ENCODE data around the gene ANKS1B. TPM values are rescaled to one million over a fixed set of nuclear protein-coding genes. Genes with fewer than 3 reads are reported as not detected.

Gene ANKS1B
- total RNA-seq, 1 donor from 2014 or later = 2.4 TPM

DNA sequence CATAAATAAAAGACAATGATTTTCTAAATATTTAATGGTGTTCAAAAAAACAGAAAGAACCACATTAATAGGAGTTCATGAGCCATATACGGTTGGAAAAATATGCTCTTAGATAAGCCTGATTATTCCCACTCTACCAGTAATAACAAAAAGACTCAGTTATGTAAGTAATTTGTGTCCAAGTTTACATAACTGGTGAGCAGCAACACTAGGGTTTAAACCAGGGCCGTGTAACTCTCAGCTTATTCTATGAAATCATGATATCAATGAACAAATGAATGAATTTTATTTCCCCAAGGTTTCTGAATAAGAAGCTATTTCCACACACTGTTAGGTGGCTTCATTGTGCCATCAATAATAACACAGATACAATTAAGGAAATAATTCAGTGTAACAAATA is 238.8 kb downstream of the ANKS1B start:
- Histone ChIP-seq H3K4me3 (ENCODE audit: insufficient read depth, low read depth, low read length) (no peak overlapping the region), H3K4me2 (ENCODE audit: low read length) (no peak overlapping the region), H3K4me1 (ENCODE audit: insufficient read depth, low read length) (no peaks in the 10 kb centered on the region), H3K9ac (ENCODE audit: low read length) (no peak overlapping the region), H3K36me3 (ENCODE audit: insufficient read depth, low read length) (no peaks in the 10 kb centered on the region), H3K79me2 (ENCODE audit: insufficient read depth, low read length) (no peaks in the 10 kb centered on the region), H4K20me1 (ENCODE audit: insufficient read depth, low read length) (no peaks in the 10 kb centered on the region), H3K27ac (ENCODE audit: low read depth, low read length) (no peak overlapping the region), H3K27me3 (ENCODE audit: insufficient read depth, low read length) (no peaks in the 10 kb centered on the region), H2AFZ (ENCODE audit: low read depth, low read length) (no peak overlapping the region), H3K9me3 (ENCODE audit: insufficient read depth, low read depth, low read length) (no peaks in the 10 kb centered on the region)
- TF ChIP-seq EZH2 (IDR thresholded peaks at IDR 0.05; ENCODE audit: insufficient read depth, low read length) = no peak
- TF ChIP-seq, protein P1, sequence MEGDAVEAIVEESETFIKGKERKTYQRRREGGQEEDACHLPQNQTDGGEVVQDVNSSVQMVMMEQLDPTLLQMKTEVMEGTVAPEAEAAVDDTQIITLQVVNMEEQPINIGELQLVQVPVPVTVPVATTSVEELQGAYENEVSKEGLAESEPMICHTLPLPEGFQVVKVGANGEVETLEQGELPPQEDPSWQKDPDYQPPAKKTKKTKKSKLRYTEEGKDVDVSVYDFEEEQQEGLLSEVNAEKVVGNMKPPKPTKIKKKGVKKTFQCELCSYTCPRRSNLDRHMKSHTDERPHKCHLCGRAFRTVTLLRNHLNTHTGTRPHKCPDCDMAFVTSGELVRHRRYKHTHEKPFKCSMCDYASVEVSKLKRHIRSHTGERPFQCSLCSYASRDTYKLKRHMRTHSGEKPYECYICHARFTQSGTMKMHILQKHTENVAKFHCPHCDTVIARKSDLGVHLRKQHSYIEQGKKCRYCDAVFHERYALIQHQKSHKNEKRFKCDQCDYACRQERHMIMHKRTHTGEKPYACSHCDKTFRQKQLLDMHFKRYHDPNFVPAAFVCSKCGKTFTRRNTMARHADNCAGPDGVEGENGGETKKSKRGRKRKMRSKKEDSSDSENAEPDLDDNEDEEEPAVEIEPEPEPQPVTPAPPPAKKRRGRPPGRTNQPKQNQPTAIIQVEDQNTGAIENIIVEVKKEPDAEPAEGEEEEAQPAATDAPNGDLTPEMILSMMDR (IDR thresholded peaks at IDR 0.05; ENCODE audit: insufficient read depth, low read depth, low read length) = no peak
- H3K4me3 Mint-ChIP-seq (ENCODE audit: unreplicated experiment) = no peak overlapping the region
- no peak for FAIRE-seq
- no peak for DNase-seq (ENCODE audit: low read depth)
- no peaks in the 10 kb centered on the region for H3K36me3 Mint-ChIP-seq (ENCODE audit: low read depth, unreplicated experiment)
- H3K27me3 Mint-ChIP-seq (ENCODE audit: low read depth, unreplicated experiment) = no peaks in the 10 kb centered on the region
- H3K27ac Mint-ChIP-seq (ENCODE audit: unreplicated experiment) = no peak overlapping the region
- H3K4me1 Mint-ChIP-seq (ENCODE audit: low read depth, unreplicated experiment) = no peaks in the 10 kb centered on the region
- H3K9me3 Mint-ChIP-seq (ENCODE audit: unreplicated experiment) = no peaks in the 10 kb centered on the region

- H3K9me3 ChIP-seq (ENCODE audit: insufficient read depth, low read depth, low read length) = no peaks in the 10 kb centered on the region
- no peaks in the 10 kb centered on the region for H3K4me1 Mint-ChIP-seq (ENCODE audit: low read depth, unreplicated experiment)
Observed at GRCh38 chr12:99745121-99745520, 239.6 kb downstream of the ANKS1B start.

DNA sequence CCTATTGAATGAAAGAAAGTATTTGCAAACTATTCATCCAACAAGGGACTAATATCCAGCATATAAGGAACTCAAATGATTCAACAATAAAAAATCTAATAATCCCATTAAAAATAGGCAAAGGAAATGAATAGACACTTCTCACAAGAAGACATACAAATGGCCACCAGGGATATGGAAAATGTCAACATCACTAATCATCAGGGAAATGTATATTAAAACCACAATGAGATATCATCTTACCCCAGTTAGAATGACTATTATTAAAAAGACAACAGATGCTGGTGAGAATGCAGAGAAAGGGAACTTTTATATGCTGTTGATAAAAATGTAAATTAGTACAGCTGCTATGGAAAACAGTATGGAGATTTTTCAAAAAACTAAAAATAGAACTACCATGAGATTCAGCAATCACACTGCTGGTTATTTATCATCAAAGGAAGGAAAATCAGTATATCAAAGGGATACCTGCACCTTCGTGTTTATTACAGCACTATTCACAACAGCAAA is 247.9 kb downstream of the ANKS1B start:
- H3K9me3 Mint-ChIP-seq (ENCODE audit: unreplicated experiment) = no peaks in the 10 kb centered on the region
- no peak overlapping the region for H3K4me3 Mint-ChIP-seq (ENCODE audit: unreplicated experiment)
- Histone ChIP-seq H4K20me1 (ENCODE audit: insufficient read depth, low read length) (no peaks in the 10 kb centered on the region), H3K4me3 (ENCODE audit: insufficient read depth, low read depth, low read length) (no peak overlapping the region), H3K36me3 (ENCODE audit: insufficient read depth, low read length) (no peaks in the 10 kb centered on the region), H3K4me2 (ENCODE audit: low read length) (no peak overlapping the region), H3K4me1 (ENCODE audit: insufficient read depth, low read length) (no peaks in the 10 kb centered on the region), H2AFZ (ENCODE audit: low read depth, low read length) (no peak overlapping the region), H3K9ac (ENCODE audit: low read length) (no peak overlapping the region), H3K27ac (ENCODE audit: low read depth, low read length) (no peak overlapping the region), H3K9me3 (ENCODE audit: insufficient read depth, low read depth, low read length) (no peaks in the 10 kb centered on the region), H3K27me3 (ENCODE audit: insufficient read depth, low read length) (no peaks in the 10 kb centered on the region), H3K79me2 (ENCODE audit: insufficient read depth, low read length) (no peaks in the 10 kb centered on the region)
- no peaks in the 10 kb centered on the region for H3K27me3 Mint-ChIP-seq (ENCODE audit: low read depth, unreplicated experiment)
- DNase-seq (ENCODE audit: low read depth) = no peak
- FAIRE-seq = no peak
- no peak overlapping the region for H3K27ac Mint-ChIP-seq (ENCODE audit: unreplicated experiment)
- H3K36me3 Mint-ChIP-seq (ENCODE audit: low read depth, unreplicated experiment) = no peaks in the 10 kb centered on the region
- H3K4me1 Mint-ChIP-seq (ENCODE audit: low read depth, unreplicated experiment) = no peaks in the 10 kb centered on the region
- no peak for TF ChIP-seq EZH2 (IDR thresholded peaks at IDR 0.05; ENCODE audit: insufficient read depth, low read length)
- TF ChIP-seq, protein P1 (IDR thresholded peaks at IDR 0.05; ENCODE audit: insufficient read depth, low read depth, low read length) = no peak

More at GRCh38 chr12:99745121-99745520, 239.6 kb downstream of the ANKS1B start:
- no peak overlapping the region for H3K27ac Mint-ChIP-seq (ENCODE audit: unreplicated experiment)
- Histone ChIP-seq H4K20me1 (ENCODE audit: insufficient read depth, low read length) (no peaks in the 10 kb centered on the region), H3K36me3 (ENCODE audit: insufficient read depth, low read length) (no peaks in the 10 kb centered on the region), H3K9ac (ENCODE audit: low read length) (no peak overlapping the region), H3K27ac (ENCODE audit: low read depth, low read length) (no peak overlapping the region), H2AFZ (ENCODE audit: low read depth, low read length) (no peak overlapping the region), H3K4me1 (ENCODE audit: insufficient read depth, low read length) (no peaks in the 10 kb centered on the region), H3K4me3 (ENCODE audit: insufficient read depth, low read depth, low read length) (no peak overlapping the region), H3K79me2 (ENCODE audit: insufficient read depth, low read length) (no peaks in the 10 kb centered on the region), H3K4me2 (ENCODE audit: low read length) (no peak overlapping the region), H3K27me3 (ENCODE audit: insufficient read depth, low read length) (no peaks in the 10 kb centered on the region)
- no peaks in the 10 kb centered on the region for H3K9me3 Mint-ChIP-seq (ENCODE audit: unreplicated experiment)
- H3K4me3 Mint-ChIP-seq (ENCODE audit: unreplicated experiment) = no peak overlapping the region
- no peaks in the 10 kb centered on the region for H3K36me3 Mint-ChIP-seq (ENCODE audit: low read depth, unreplicated experiment)
- FAIRE-seq (no peak), DNase-seq (ENCODE audit: low read depth) (no peak)
- TF ChIP-seq EZH2 (IDR thresholded peaks at IDR 0.05; ENCODE audit: insufficient read depth, low read length) = no peak
- TF ChIP-seq, protein P1 (IDR thresholded peaks at IDR 0.05; ENCODE audit: insufficient read depth, low read depth, low read length) = no peak
- H3K27me3 Mint-ChIP-seq (ENCODE audit: low read depth, unreplicated experiment) = no peaks in the 10 kb centered on the region
